B cell (primary cell): Measurements from ENCODE around the gene DUS2. TPM values are rescaled to one million over a fixed set of nuclear protein-coding genes. Genes with fewer than 3 reads are reported as not detected.
"Not testable (repeated sequence)": the region's sequence is repeated elsewhere in the genome, so short reads cannot be mapped to it uniquely, and the experiment has no call there.

ENCODE experiments used
- ATAC-seq: fragments of 200-7000 bp; cut with Tn5 transposase; one replicate; pipeline ENCODE4 v1.10.0; 2021; ENCODE audit warnings: low read depth, mild to moderate bottlenecking, moderate number of reproducible peaks, moderate library complexity
- CTCF ChIA-PET: fragments of 350-600 bp; sonication (Branson Sonifier 250); formaldehyde crosslinking; loops from one replicate; lab custom pipeline; 2021; ENCODE audit warnings: antibody characterized with exemption, inconsistent platforms; lab: Charles Lee
- POLR2A ChIA-PET: fragments of 350-600 bp; sonication (Branson Sonifier 250); formaldehyde crosslinking; loops from one replicate; lab custom pipeline; 2021; ENCODE audit warnings: antibody characterized with exemption; lab: Charles Lee
- DNase-seq: peaks from one replicate; pipeline ENCODE4 v3.0.0; 2013
- H2AFZ ChIP-seq: 2 replicates; pipeline ENCODE4 v1.6.1; 2012; ENCODE audit warnings: mild to moderate bottlenecking, low read depth, low read length; ENCODE audit not compliant: insufficient read depth, poor library complexity, severe bottlenecking
- H3K27ac ChIP-seq, 2 donors: 1 replicate in 1 of 2; 2 replicates in 1 of 2; pipeline ENCODE4 v1.5.1; 2012 to 2013; ENCODE audit warnings: low read length in 2 of 2, mild to moderate bottlenecking in 2 of 2, moderate library complexity in 1 of 2
- H3K27me3 ChIP-seq, 4 experiments: fragments of 200-600 bp in 1 of 4; sonication (generic) in 1 of 4; replicated peaks in 1 of 4; 1 replicate in 2 of 4; 2 replicates in 2 of 4; pipeline versions ENCODE4 v1.6.1 to v1.7.0; 2013 to 2016; ENCODE audit warnings: low read length in 3 of 4, mild to moderate bottlenecking in 2 of 4, mixed read lengths in 1 of 4, moderate library complexity in 1 of 4; ENCODE audit not compliant: insufficient read depth in 4 of 4, control insufficient read depth in 3 of 4; ENCODE audit errors: control extremely low read depth in 1 of 4
- H3K36me3 ChIP-seq, 2 experiments: replicated peaks in 1 of 2; 1 replicate in 1 of 2; 2 replicates in 1 of 2; pipeline versions ENCODE4 v1.6.1 to v1.7.1; 2013; ENCODE audit warnings: low read length in 1 of 2; ENCODE audit not compliant: insufficient read depth in 2 of 2, control insufficient read depth in 1 of 2; ENCODE audit errors: control extremely low read depth in 1 of 2, extremely low read depth in 1 of 2
- H3K4me1 ChIP-seq, 2 donors: fragments of 200-600 bp in 1 of 2; sonication (generic) in 1 of 2; 1 replicate in 1 of 2; 2 replicates in 1 of 2; pipeline versions ENCODE4 v1.5.1 to v1.6.1; 2013 to 2017; ENCODE audit warnings: low read length in 2 of 2; ENCODE audit not compliant: control insufficient read depth in 2 of 2, insufficient read depth in 2 of 2
- H3K4me2 ChIP-seq: replicated peaks from 2 replicates; pipeline ENCODE3; 2012; ENCODE audit warnings: mild to moderate bottlenecking, low read depth, low read length; ENCODE audit not compliant: poor library complexity, severe bottlenecking
- H3K4me3 ChIP-seq, 5 experiments: fragments of 200-600 bp in 1 of 5; sonication (generic) in 1 of 5; 1 replicate in 3 of 5; 2 replicates in 2 of 5; pipeline versions ENCODE4 v1.5.1 to v1.7.0; 2011 to 2016; ENCODE audit warnings: low read length in 4 of 5, mild to moderate bottlenecking in 4 of 5, low read depth in 2 of 5, control low read depth in 1 of 5, moderate library complexity in 1 of 5; ENCODE audit not compliant: insufficient read depth in 1 of 5; ENCODE audit errors: control extremely low read depth in 1 of 5, extremely low read depth in 1 of 5
- H3K79me2 ChIP-seq: fragments of 200-600 bp; sonication (generic); one replicate; pipeline ENCODE4 v1.6.0; 2016; ENCODE audit warnings: low read length; ENCODE audit not compliant: control insufficient read depth, insufficient read depth
- H3K9ac ChIP-seq: fragments of 200-600 bp; sonication (generic); 2 replicates; pipeline ENCODE4 v1.6.1; 2017; ENCODE audit warnings: mild to moderate bottlenecking, low read length, moderate library complexity
- H3K9me3 ChIP-seq, 3 donors: one replicate each; pipeline versions ENCODE4 v1.6.1 to v1.7.1; 2013; ENCODE audit warnings: low read length in 2 of 3; ENCODE audit not compliant: control insufficient read depth in 2 of 3, insufficient read depth in 1 of 3; ENCODE audit errors: control extremely low read depth in 1 of 3
- H4K20me1 ChIP-seq: 2 replicates; pipeline ENCODE4 v1.6.0; 2012; ENCODE audit warnings: mild to moderate bottlenecking, low read length; ENCODE audit not compliant: insufficient read depth, control insufficient read depth, poor library complexity, severe bottlenecking
- H3K27ac Mint-ChIP-seq: one replicate; pipeline ENCODE4 v1.8.0; 2021; ENCODE audit warnings: mixed read lengths
- H3K27me3 Mint-ChIP-seq: one replicate; pipeline ENCODE4 v1.8.0; 2021; ENCODE audit warnings: mixed read lengths
- H3K4me1 Mint-ChIP-seq: one replicate; pipeline ENCODE4 v1.8.0; 2021; ENCODE audit warnings: mixed read lengths
- H3K4me3 Mint-ChIP-seq: one replicate; pipeline ENCODE4 v1.8.0; 2021; ENCODE audit warnings: mixed read lengths
- H3K9me3 Mint-ChIP-seq: one replicate; pipeline ENCODE4 v1.8.0; 2022; ENCODE audit warnings: mixed read lengths; ENCODE audit not compliant: insufficient read depth
- EZH2 ChIP-seq: IDR thresholded peaks from 2 replicates; pipeline ENCODE4 v1.6.1; 2012; ENCODE audit warnings: borderline replicate concordance, low read depth, mild to moderate bottlenecking, moderate library complexity, low read length; ENCODE audit not compliant: insufficient read depth, poor library complexity, severe bottlenecking
- WGBS: methylation state at CpG from one replicate; pipeline ENCODE4 v1.1.5; 2013; ENCODE audit warnings: missing lambda C conversion rate; ENCODE audit not compliant: insufficient coverage; 5-methylcytosine and 5-hydroxymethylcytosine counted together
- intact Hi-C: fragments of 100-400 bp; cut with micrococcal nuclease; formaldehyde crosslinking; loops from one replicate; pipeline ENCODE4 v1.10.0; 2022
- polyA plus RNA-seq: library from polyadenylated mRNA; depleted of rRNA; stranded (reverse); fragments of >200 nt; gene quantifications from 2 replicates; pipeline ENCODE4 v1.2.3, GENCODE V29; 2012
- total RNA-seq, 2 donors: library from RNA; stranded (reverse); fragments of 120-200 nt in 1 of 2; gene quantifications; 1 replicate in 1 of 2; 2 replicates in 1 of 2; pipeline versions ENCODE4 v1.2.3 to v1.2.4, GENCODE V29; 2013 to 2022
- TF ChIP-seq, protein P1 (sequence below): fragments of 200-600 bp; IDR thresholded peaks from one replicate; pipeline ENCODE4 v1.8.0; 2022; ENCODE audit warnings: antibody characterized with exemption, mild to moderate bottlenecking

The DUS2 gene
- total and polyA plus RNA-seq, 2 donors (not counting 1 experiment from before 2014, with no cell fraction given): 61.1 to 93.0 TPM

DNA sequence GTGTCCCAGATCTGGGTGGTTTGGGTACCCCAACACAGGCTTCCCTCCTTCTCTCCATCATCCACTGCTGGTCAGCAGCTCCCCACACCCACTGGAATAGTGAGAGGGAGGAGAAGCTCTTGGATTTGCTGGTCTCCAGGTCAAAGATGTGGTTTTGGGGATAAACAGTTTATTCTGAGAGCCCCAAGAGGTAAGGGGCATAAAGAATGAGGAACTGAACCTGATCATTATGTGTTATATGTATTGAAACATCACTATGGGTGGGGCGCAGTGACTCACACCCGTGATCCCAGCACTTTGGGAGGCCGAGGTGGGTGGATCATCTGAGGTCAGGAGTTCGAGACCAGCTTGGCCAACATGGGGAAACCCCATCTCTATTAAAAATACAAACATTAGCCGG lies 27.7 kb upstream of the DUS2 start:
- Histone ChIP-seq H4K20me1 (peaks cover 10% of the 10 kb centered on the region), H3K27me3 (no peaks in the 10 kb centered on the region), H3K9me3 (peaks cover 0 to 14% (median 0%) of the 10 kb centered on the region in 3 donors), H3K4me2 (peak overlapping the region; percentile 66), H3K79me2 (peaks cover 59% of the 10 kb centered on the region), H2AFZ (no peak overlapping the region), H3K4me3 (no peak overlapping the region), H3K9ac (peak overlapping the region; percentile 25), H3K27ac (peak overlapping the region; percentile 90 to 94), H3K36me3 (peaks cover 0 to 21% of the 10 kb centered on the region in 2 experiments), H3K4me1 (peaks cover 65 to 80% of the 10 kb centered on the region in 2 donors)
- ChIA-PET POLR2A (interaction anchor here (0.6 to 3.5 kb wide), 6 partner anchors 11 to 90 kb away, joined by 3 to 23 read pairs (median 10); partner anchors contain the start of genes DDX28, DUS2 and PSMB10), CTCF (interaction anchor here (0.8 to 28.7 kb wide), 6 partner anchors 8 to 112 kb away, joined by 3 to 320 read pairs (median 11); partner anchors contain the start of genes DDX28 and DUS2)
- intact Hi-C loops: no loop called here
- H3K27ac Mint-ChIP-seq: peak overlapping the region; percentile 99
- WGBS: no CpG with 5 or more reads among the region's 5 CpGs
- TF ChIP-seq EZH2: no peak
- peak; percentile 18 for ATAC-seq
- H3K27me3 Mint-ChIP-seq: no peaks in the 10 kb centered on the region
- H3K4me1 Mint-ChIP-seq: peaks cover 73% of the 10 kb centered on the region
- peak; percentile 79 for DNase-seq
- H3K4me3 Mint-ChIP-seq: peak overlapping the region; percentile 80
- H3K9me3 Mint-ChIP-seq: no peaks in the 10 kb centered on the region

DNA sequence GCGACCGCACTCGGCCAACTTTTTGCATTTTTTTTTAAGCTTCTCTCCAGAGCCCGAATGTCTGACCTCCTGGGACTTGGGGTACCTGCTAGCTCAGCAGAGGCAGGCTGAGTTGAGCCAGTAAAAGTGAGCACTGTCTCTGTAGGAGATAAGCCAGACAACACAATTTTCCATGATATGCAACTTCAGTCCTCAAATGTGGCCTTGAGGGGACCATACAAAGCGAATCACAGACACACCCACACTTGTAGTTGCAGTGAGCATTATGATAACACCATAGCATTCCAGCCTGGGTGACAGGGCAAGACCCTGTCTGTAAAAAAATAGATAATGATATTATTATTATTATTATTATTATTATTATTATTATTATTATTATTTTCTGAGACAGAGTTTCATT lies 26.4 kb upstream of the DUS2 start:
- ATAC-seq (no peak), DNase-seq (no peak)
- intact Hi-C loops: no loop called here
- no peaks in the 10 kb centered on the region for H3K27me3 ChIP-seq
- peaks cover 0 to 12% of the 10 kb centered on the region in 2 experiments for H3K36me3 ChIP-seq
- no peak overlapping the region for H2AFZ ChIP-seq
- H3K9ac ChIP-seq: no peak overlapping the region
- H3K27me3 Mint-ChIP-seq: no peaks in the 10 kb centered on the region
- CTCF ChIA-PET: interaction anchor here (0.8 to 28.7 kb wide), 4 partner anchors 9 to 45 kb away, joined by 3 to 320 read pairs (median 20); partner anchors contain the start of genes DDX28 and DUS2
- no peak overlapping the region for H3K4me2 ChIP-seq
- no peak overlapping the region for H3K4me3 ChIP-seq
- H3K9me3 Mint-ChIP-seq: no peaks in the 10 kb centered on the region
- H3K27ac Mint-ChIP-seq: peak overlapping the region; percentile 99
- peak overlapping the region; percentile 60 for H3K4me3 Mint-ChIP-seq
- H3K4me1 ChIP-seq: peaks cover 77 to 93% of the 10 kb centered on the region in 2 donors
- peaks cover 0 to 14% (median 0%) of the 10 kb centered on the region in 3 donors for H3K9me3 ChIP-seq
- WGBS: 98% methylated on average over 4 of the region's 5 CpGs
- POLR2A ChIA-PET: interaction anchor here (2.0 to 3.5 kb wide), 3 partner anchors 9 to 42 kb away, joined by 7 to 23 read pairs (median 20); partner anchors contain the start of genes DDX28 and DUS2
- no peak for TF ChIP-seq EZH2
- TF ChIP-seq, protein P1, sequence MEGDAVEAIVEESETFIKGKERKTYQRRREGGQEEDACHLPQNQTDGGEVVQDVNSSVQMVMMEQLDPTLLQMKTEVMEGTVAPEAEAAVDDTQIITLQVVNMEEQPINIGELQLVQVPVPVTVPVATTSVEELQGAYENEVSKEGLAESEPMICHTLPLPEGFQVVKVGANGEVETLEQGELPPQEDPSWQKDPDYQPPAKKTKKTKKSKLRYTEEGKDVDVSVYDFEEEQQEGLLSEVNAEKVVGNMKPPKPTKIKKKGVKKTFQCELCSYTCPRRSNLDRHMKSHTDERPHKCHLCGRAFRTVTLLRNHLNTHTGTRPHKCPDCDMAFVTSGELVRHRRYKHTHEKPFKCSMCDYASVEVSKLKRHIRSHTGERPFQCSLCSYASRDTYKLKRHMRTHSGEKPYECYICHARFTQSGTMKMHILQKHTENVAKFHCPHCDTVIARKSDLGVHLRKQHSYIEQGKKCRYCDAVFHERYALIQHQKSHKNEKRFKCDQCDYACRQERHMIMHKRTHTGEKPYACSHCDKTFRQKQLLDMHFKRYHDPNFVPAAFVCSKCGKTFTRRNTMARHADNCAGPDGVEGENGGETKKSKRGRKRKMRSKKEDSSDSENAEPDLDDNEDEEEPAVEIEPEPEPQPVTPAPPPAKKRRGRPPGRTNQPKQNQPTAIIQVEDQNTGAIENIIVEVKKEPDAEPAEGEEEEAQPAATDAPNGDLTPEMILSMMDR: no peak
- peak overlapping the region; percentile 36 to 90 for H3K27ac ChIP-seq
- H4K20me1 ChIP-seq: peaks cover 10% of the 10 kb centered on the region
- peaks cover 51% of the 10 kb centered on the region for H3K79me2 ChIP-seq
- peaks cover 77% of the 10 kb centered on the region for H3K4me1 Mint-ChIP-seq

DNA sequence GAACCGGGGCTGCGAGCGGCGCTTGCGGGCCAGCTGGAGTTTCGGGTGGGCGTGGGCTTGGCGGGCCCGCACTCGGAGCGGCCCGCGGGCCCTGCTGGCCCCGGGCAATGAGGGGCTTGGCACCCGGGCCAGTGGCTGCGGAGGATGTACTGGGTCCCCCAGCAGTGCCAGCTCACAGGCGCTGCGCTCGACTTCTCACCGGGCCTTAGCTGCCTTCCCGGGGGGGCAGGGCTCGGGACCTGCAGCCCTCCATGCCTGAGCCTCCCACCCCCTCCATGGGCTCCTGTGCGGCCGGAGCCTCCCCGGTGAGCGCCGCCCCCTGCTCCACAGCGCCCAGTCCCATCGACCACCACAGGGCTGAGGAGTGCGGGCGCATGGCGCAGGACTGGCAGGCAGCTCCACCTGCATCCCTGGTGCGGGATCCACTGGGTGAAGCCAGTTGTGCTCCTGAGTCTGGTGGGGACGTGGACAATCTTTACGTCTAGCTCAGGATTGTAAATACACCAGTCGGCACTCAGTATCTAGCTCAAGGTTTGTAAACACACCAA lies 24.8 kb upstream of the DUS2 start:
- Histone ChIP-seq H3K27ac (peak overlapping the region; percentile 18 to 76), H3K79me2 (peaks cover 37% of the 10 kb centered on the region), H3K9me3 (peaks cover 0 to 14% (median 0%) of the 10 kb centered on the region in 3 donors), H3K4me3 (peak overlapping the region; percentile 48 to 86 (median 64)), H3K4me1 (peaks cover 65 to 83% of the 10 kb centered on the region in 2 donors), H3K4me2 (peak overlapping the region; percentile 70), H3K9ac (peak overlapping the region; percentile 66)
- not testable (repeated sequence) for H2AFZ ChIP-seq, H3K9me3 Mint-ChIP-seq, H4K20me1 ChIP-seq, H3K36me3 ChIP-seq, H3K27me3 Mint-ChIP-seq, DNase-seq, H3K27me3 ChIP-seq, ATAC-seq
- 96% methylated on average over 34 of the region's 36 CpGs for WGBS
- intact Hi-C loops: loop anchor here (2.0 kb wide), 1 partner anchor 290 kb away; no protein-coding TSS in a partner anchor
- Mint-ChIP-seq H3K4me3 (peak overlapping the region; percentile 91), H3K27ac (peak overlapping the region; percentile 94), H3K4me1 (peaks cover 68% of the 10 kb centered on the region)
- ChIA-PET POLR2A (interaction anchor here (0.5 to 3.5 kb wide), 10 partner anchors 7 to 1298 kb away, joined by 3 to 27 read pairs (median 5); partner anchors contain the start of genes CTCF, DDX28 and DUS2), CTCF (interaction anchor here (0.8 to 28.7 kb wide), 7 partner anchors 13 to 451 kb away, joined by 3 to 320 read pairs (median 5); partner anchors contain the start of genes DDX28 and DUS2)
